ENCODE data around the gene TFPT. TPM values are rescaled to one million over a fixed set of nuclear protein-coding genes. Genes with fewer than 3 reads are reported as not detected.

TFPT gene
- total RNA-seq, 2 donors from 2014 or later = 6.5 to 11.9 TPM

GRCh38 chr19:54145541-54146158 lies 30.2 kb upstream of the TFPT start:
- Histone ChIP-seq H3K4me3 (no peak overlapping the region), H3K4me1 (peaks cover 11% of the 10 kb centered on the region), H3K36me3 (replicated peaks in 1 of 2; ENCODE audit: insufficient read depth in 1 of 2, low read depth in 2 of 2) (peaks cover 31 to 53% of the 10 kb centered on the region in 2 donors), H3K27me3 (no peaks in the 10 kb centered on the region), H3K27ac (no peak overlapping the region), H3K9me3 (no peaks in the 10 kb centered on the region)
- DNase-seq (no peak), ATAC-seq (no peak)
- intact Hi-C loops (cut with DNase I) = no loop called here
- TF ChIP-seq POLR2A (IDR thresholded peaks at IDR 0.05) = no peak
- no peak for TF ChIP-seq CTCF (IDR thresholded peaks at IDR 0.05)
- WGBS, 2 donors = 86 to 90% methylated on average over 16 to 25 of the region's 28 CpGs

- ATAC-seq = no peak
- no peaks in the 10 kb centered on the region for H3K9me3 ChIP-seq
- no peak for DNase-seq
- peaks cover 34% of the 10 kb centered on the region for H3K4me1 ChIP-seq
- no peak for TF ChIP-seq CTCF (IDR thresholded peaks at IDR 0.05)
- no peak for TF ChIP-seq POLR2A (IDR thresholded peaks at IDR 0.05)
- H3K4me3 ChIP-seq = no peak overlapping the region
- peaks cover 31 to 34% of the 10 kb centered on the region in 2 donors for H3K36me3 ChIP-seq (replicated peaks in 1 of 2; ENCODE audit: insufficient read depth in 1 of 2, low read depth in 2 of 2)
- WGBS, 2 donors = 79 to 81% methylated on average over 7 of the region's 7 CpGs
- no peaks in the 10 kb centered on the region for H3K27me3 ChIP-seq
- intact Hi-C loops (cut with DNase I) = no loop called here
- H3K27ac ChIP-seq = no peak overlapping the region
Measured at GRCh38 chr19:54142166-54142780, 26.8 kb upstream of the TFPT start.

GRCh38 chr19:54141356-54141755 lies 25.9 kb upstream of the TFPT start:
- H3K27ac ChIP-seq = no peak overlapping the region
- no peaks in the 10 kb centered on the region for H3K9me3 ChIP-seq
- H3K4me3 ChIP-seq = no peak overlapping the region
- H3K4me1 ChIP-seq = peaks cover 38% of the 10 kb centered on the region
- ATAC-seq (no peak), DNase-seq (no peak)
- TF ChIP-seq CTCF (IDR thresholded peaks at IDR 0.05) (no peak), POLR2A (IDR thresholded peaks at IDR 0.05) (no peak)
- H3K36me3 ChIP-seq (replicated peaks in 1 of 2; ENCODE audit: insufficient read depth in 1 of 2, low read depth in 2 of 2) = peaks cover 26% of the 10 kb centered on the region in 2 donors
- intact Hi-C loops (cut with DNase I) = no loop called here
- H3K27me3 ChIP-seq = no peaks in the 10 kb centered on the region
- 88 to 92% methylated on average over 3 of the region's 3 CpGs for WGBS, 2 donors

- WGBS, 2 donors = 21% methylated on average over 13 to 31 of the region's 31 CpGs
- DNase-seq = no peak
- TF ChIP-seq POLR2A (IDR thresholded peaks at IDR 0.05) = no peak
- no peak for TF ChIP-seq CTCF (IDR thresholded peaks at IDR 0.05)
- intact Hi-C loops (cut with DNase I) = no loop called here
- H3K27ac ChIP-seq = peak overlapping the region; percentile 88 to 94 (median 92)
- no peaks in the 10 kb centered on the region for H3K27me3 ChIP-seq
- no peak for ATAC-seq
- H3K9me3 ChIP-seq = no peaks in the 10 kb centered on the region
- peaks cover 55% of the 10 kb centered on the region for H3K4me1 ChIP-seq
- H3K36me3 ChIP-seq (replicated peaks in 1 of 2; ENCODE audit: insufficient read depth in 1 of 2, low read depth in 2 of 2) = peaks cover 4 to 10% of the 10 kb centered on the region in 2 donors
- peak overlapping the region; percentile 95 to 99 for H3K4me3 ChIP-seq
Measured at GRCh38 chr19:54138489-54139256, 23.2 kb upstream of the TFPT start.
